GM12878 (cell line): ENCODE data around the gene EFHD2. TPM values are rescaled to one million over a fixed set of nuclear protein-coding genes. Genes with fewer than 3 reads are reported as not detected.

Experiments
- ATAC-seq: fragments of 200-7000 bp; cut with Tn5 transposase; 3 replicates; pipeline ENCODE4 v1.9.1; 2020; ENCODE audit warnings: mild to moderate bottlenecking, moderate library complexity
- BruUV-seq: library from RNA; stranded (reverse); fragments of 400-500 nt; replicated peaks from 2 replicates; lab custom pipeline; 2021; lab: Mats Ljungman, UMichigan
- CTCF ChIA-PET: fragments of 300-600 bp; sonication (Branson Sonifier 250); formaldehyde crosslinking; extraction: SDS; loops from one replicate; lab custom pipeline; 2021; ENCODE audit warnings: inconsistent platforms; lab: Yijun Ruan, JAX
- POLR2A ChIA-PET: fragments of 350-600 bp; formaldehyde crosslinking; extraction: SDS; loops from one replicate; lab custom pipeline; 2021; ENCODE audit warnings: inconsistent platforms; lab: Charles Lee
- RAD21 ChIA-PET: fragments of 300-600 bp; sonication (Branson Sonifier 250); formaldehyde crosslinking; loops from one replicate; lab custom pipeline; 2023; ENCODE audit warnings: antibody characterized with exemption; ENCODE audit not compliant: unreplicated experiment; lab: Charles Lee
- SMC1A ChIA-PET: fragments of 300-600 bp; sonication (Branson Sonifier 250); formaldehyde crosslinking; loops from one replicate; lab custom pipeline; 2023; ENCODE audit not compliant: unreplicated experiment, uncharacterized antibody; lab: Charles Lee
- DNase-seq: peaks from one replicate; pipeline ENCODE4 v3.0.0-alpha.2; 2011; ENCODE audit warnings: low read depth, low spot score
- FAIRE-seq: peaks from 3 replicates; lab custom pipeline; 2011; peaks lifted over from hg19 to GRCh38; lab: Jason Lieb, UNC
- H2AFZ ChIP-seq: 2 replicates; pipeline ENCODE4 v1.6.0; 2011; ENCODE audit warnings: low read depth, low read length, control low read depth; ENCODE audit not compliant: control insufficient read depth
- H3K27ac ChIP-seq: 2 replicates; pipeline ENCODE4 v1.5.1; 2011; ENCODE audit warnings: control low read depth; ENCODE audit not compliant: control insufficient read depth, insufficient read depth
- H3K27me3 ChIP-seq, 2 experiments: replicated peaks in 1 of 2; 2 replicates each; pipeline versions ENCODE4 v1.6.0 to v1.6.1; 2011; ENCODE audit warnings: low read length in 1 of 2; ENCODE audit not compliant: control insufficient read depth in 2 of 2, insufficient read depth in 2 of 2
- H3K36me3 ChIP-seq, 2 experiments: 2 replicates each; pipeline ENCODE4 v1.5.1; 2011; ENCODE audit warnings: low read length in 1 of 2; ENCODE audit not compliant: control insufficient read depth in 2 of 2, insufficient read depth in 2 of 2
- H3K4me1 ChIP-seq: 2 replicates; pipeline ENCODE4 v1.6.1; 2011; ENCODE audit warnings: mild to moderate bottlenecking, low read length, moderate library complexity, mixed read lengths; ENCODE audit not compliant: control insufficient read depth, insufficient read depth
- H3K4me2 ChIP-seq: 2 replicates; pipeline ENCODE4 v1.6.0; 2011; ENCODE audit warnings: control low read depth; ENCODE audit not compliant: control insufficient read depth, insufficient read depth
- H3K4me3 ChIP-seq: fragments of 200-600 bp; sonication (generic); 2 replicates; pipeline ENCODE4 v1.5.1; 2016
- H3K79me2 ChIP-seq: 2 replicates; pipeline ENCODE4 v1.6.0; 2011; ENCODE audit warnings: low read length; ENCODE audit not compliant: control insufficient read depth, insufficient read depth
- H3K9ac ChIP-seq: 2 replicates; pipeline ENCODE4 v1.8.0; 2011; ENCODE audit warnings: low read length, control low read depth, mixed read lengths; ENCODE audit not compliant: control insufficient read depth, insufficient read depth
- H3K9me3 ChIP-seq: replicated peaks from 3 replicates; pipeline ENCODE4 v1.5.1; 2011; ENCODE audit warnings: mild to moderate bottlenecking, low read length; ENCODE audit not compliant: control insufficient read depth, insufficient read depth
- H4K20me1 ChIP-seq: 2 replicates; pipeline ENCODE4 v1.6.0; 2011; ENCODE audit not compliant: control insufficient read depth, insufficient read depth
- HSF1 ChIP-seq: fragments of 150-350 bp; IDR thresholded peaks from 2 replicates; pipeline ENCODE4 v1.6.1; 2014; ENCODE audit warnings: mild to moderate bottlenecking, low read depth, low read length
- NFIC ChIP-seq: IDR thresholded peaks from 2 replicates; pipeline ENCODE4 v1.6.1; 2012; ENCODE audit warnings: low read depth, mild to moderate bottlenecking, inconsistent platforms, low read length, moderate library complexity
- NFYA ChIP-seq: IDR thresholded peaks from 2 replicates; pipeline ENCODE4 v1.6.1; 2011; ENCODE audit warnings: low read depth, mild to moderate bottlenecking, low read length, improper control_type of control experiment, borderline replicate concordance
- NR2C2 ChIP-seq: IDR thresholded peaks from 2 replicates; pipeline ENCODE4 v1.6.1; 2011; ENCODE audit warnings: borderline replicate concordance, low read depth; ENCODE audit not compliant: control insufficient read depth, insufficient read length
- YY1 ChIP-seq: IDR thresholded peaks from 2 replicates; pipeline ENCODE4 v1.6.1; 2011; ENCODE audit warnings: low read depth, mild to moderate bottlenecking, low read length
- ZZZ3 ChIP-seq: IDR thresholded peaks from 2 replicates; pipeline ENCODE4 v1.6.1; 2011; ENCODE audit warnings: low read depth; ENCODE audit not compliant: control insufficient read depth, insufficient read length
- WGBS: methylation state at CpG from one replicate; pipeline ENCODE4 v1.1.6; 2016; ENCODE audit warnings: low lambda C conversion rate; ENCODE audit not compliant: insufficient replicate concordance, insufficient coverage; ENCODE audit errors: missing lambda C conversion rate; 5-methylcytosine and 5-hydroxymethylcytosine counted together
- in situ Hi-C: fragments of 300-500 bp; cut with MboI; formaldehyde crosslinking; loops from 9 replicates; pipeline ENCODE4 v1.14.3; 2018; ENCODE audit warnings: mixed read lengths
- intact Hi-C: fragments of 100-400 bp; cut with micrococcal nuclease; formaldehyde crosslinking; loops from one replicate; pipeline ENCODE4 v1.14.2; 2022; ENCODE audit not compliant: unreplicated experiment
- polyA plus RNA-seq, 11 experiments: library from polyadenylated mRNA; depleted of rRNA in 4 of 11; unstranded in 6 of 11; stranded (reverse) in 5 of 11; fragments of >200 nt; fragmentation: Nextera tagmentation in 4 of 11; fragmentation: Illumina TruSeq in 1 of 11; extraction: Ambion mirVana in 4 of 11; extraction: Trizol in 1 of 11; gene quantifications; 1 replicate in 1 of 11; 2 replicates in 10 of 11; pipeline versions ENCODE4 v1.2.1 to v1.2.3, GENCODE V29; 2011 to 2016; ENCODE audit warnings: inconsistent platforms in 2 of 11, missing spikeins in 2 of 11, low read depth in 1 of 11
- total RNA-seq, 4 experiments: library from RNA; depleted of rRNA in 3 of 4; stranded (reverse); fragments of >200 nt in 3 of 4; fragmentation: Illumina TruSeq in 1 of 4; extraction: Trizol in 1 of 4; gene quantifications; 2 replicates each; pipeline versions ENCODE4 v1.2.1 to v1.2.3, GENCODE V29; 2013 to 2021

EFHD2 gene
- total and polyA plus RNA-seq, 10 of the 15 experiments (the other 5 are each of a cell fraction or from before 2014, with no cell fraction given): 4.0 to 114 (median 66.1) TPM

- no peak for TF ChIP-seq HSF1
These were observed 14.5 kb downstream of the EFHD2 start (continued) for GRCh38 chr1:15424146-15424667.

GRCh38 chr1:15424981-15425380, 15.3 kb downstream of the EFHD2 start:
- in situ Hi-C loops (loop anchor here (5.0 kb wide), 1 partner anchor 98 kb away; no protein-coding TSS in a partner anchor), intact Hi-C loops (no loop called here)
- H3K9me3 ChIP-seq: no peaks in the 10 kb centered on the region
- ChIA-PET RAD21 (no interaction called here), CTCF (interaction anchor here (2.2 kb wide), 1 partner anchor 101 kb away, joined by 10 read pairs; no protein-coding TSS in a partner anchor), POLR2A (no interaction called here), SMC1A (interaction anchor here (0.8 kb wide), 1 partner anchor 102 kb away, joined by 4 read pairs; no protein-coding TSS in a partner anchor)
- DNase-seq (no peak), ATAC-seq (no peak), FAIRE-seq (no peak)
- no peak for TF ChIP-seq NFIC
- TF ChIP-seq YY1: no peak
- TF ChIP-seq NFYA: no peak
- TF ChIP-seq NR2C2: no peak
- TF ChIP-seq ZZZ3: no peak
- no peaks in the 10 kb centered on the region for H3K4me1 ChIP-seq
- no TSS peak for BruUV-seq
- no peak overlapping the region for H3K9ac ChIP-seq
- no peak overlapping the region for H3K27ac ChIP-seq
- no peaks in the 10 kb centered on the region for H3K27me3 ChIP-seq
- peaks cover 6 to 22% of the 10 kb centered on the region in 2 experiments; a peak in 3 of 4 replicates for H3K36me3 ChIP-seq
- H3K4me3 ChIP-seq: no peak overlapping the region
- WGBS: 86% methylated on average over 5 of the region's 5 CpGs
- no peak overlapping the region for H2AFZ ChIP-seq
- no peak overlapping the region for H3K4me2 ChIP-seq
- peaks cover 4% of the 10 kb centered on the region; the same call in 1 of the 2 replicates for H4K20me1 ChIP-seq
- peaks cover 15% of the 10 kb centered on the region for H3K79me2 ChIP-seq
